Activated CD4-positive, alpha-beta T cell treated with anti-CD3 and anti-CD28 coated beads, Interleukin-2, amount 50 U/mL, for 16 hours (primary cell): ENCODE results near the gene ISG15.
"Not testable (repeated sequence)": the region's sequence is repeated elsewhere in the genome, so short reads cannot be mapped to it uniquely, and the experiment has no call there.

Source experiments
- DNase-seq: peaks from one replicate; pipeline ENCODE4 v3.0.0-alpha.2; 2020

Gene ISG15

GRCh38 chr1:1013922-1014648 is 788 bp downstream of the ISG15 start:
- no peak for DNase-seq

- no peak for DNase-seq
Measured at GRCh38 chr1:1014799-1015681, 1.7 kb downstream of the ISG15 start.

- not testable (repeated sequence) for DNase-seq
Measured at GRCh38 chr1:1017397-1018320, 4.4 kb downstream of the ISG15 start.

DNA sequence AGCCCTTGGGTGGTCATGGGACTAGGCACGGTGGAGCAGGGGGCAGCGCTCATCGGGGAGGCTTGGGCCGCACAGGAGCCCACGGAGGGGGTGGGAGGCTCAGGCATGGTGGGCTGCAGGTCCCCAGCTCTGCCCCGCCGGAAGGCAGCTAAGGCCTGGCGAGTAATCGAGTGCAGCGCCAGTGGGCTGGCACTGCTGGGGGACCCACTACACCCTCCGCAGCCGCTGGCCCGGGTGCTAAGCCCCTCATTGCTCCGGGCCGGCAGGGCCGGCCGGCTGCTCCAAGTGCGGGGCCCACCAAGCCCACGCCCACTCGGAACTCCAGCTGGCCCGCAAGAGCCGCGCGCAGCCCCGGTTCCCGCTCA is 5.0 kb downstream of the ISG15 start:
- DNase-seq = not testable (repeated sequence)

- DNase-seq = peak; percentile 78
Measured at GRCh38 chr1:1019122-1019999, 6.1 kb downstream of the ISG15 start.

- no peak for DNase-seq
Measured at GRCh38 chr1:1020000-1020404, 6.7 kb downstream of the ISG15 start, which contains the start of gene AGRN. Gene AGRN (plus strand): TSS chr1:1020120. CDS start chr1:1020173, 53 bp downstream.

DNA sequence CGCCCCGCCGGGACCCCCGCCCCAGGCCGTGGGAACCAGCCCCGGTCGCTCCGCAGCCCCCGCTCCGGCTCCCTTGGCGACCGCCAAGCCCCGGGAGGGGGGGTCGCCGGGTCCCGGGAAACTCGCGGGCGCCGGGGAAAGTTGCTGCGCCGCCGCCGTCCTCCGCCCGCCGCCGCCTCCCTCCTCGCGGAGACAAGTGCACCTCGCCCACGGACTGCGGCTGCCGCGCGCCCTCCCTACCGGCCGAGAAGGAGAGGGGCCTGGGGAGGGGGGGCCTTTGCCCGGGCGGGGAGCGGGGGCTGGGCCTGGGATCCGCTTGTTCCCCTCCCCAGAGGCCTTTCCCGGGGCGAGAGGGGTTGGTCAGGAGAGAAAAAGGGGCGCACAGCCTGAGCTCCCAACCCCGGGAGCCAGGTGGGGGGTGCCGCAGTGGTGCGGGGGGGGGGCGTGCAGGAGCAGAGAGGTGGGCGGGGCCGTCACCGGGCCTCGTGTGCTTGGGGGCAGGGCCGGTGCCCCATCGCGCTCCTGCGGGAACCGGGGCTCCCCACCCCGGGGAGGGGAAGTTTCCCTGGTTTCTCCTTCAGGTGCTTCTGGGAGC is 7.2 kb downstream of the ISG15 start:
- no peak for DNase-seq

DNA sequence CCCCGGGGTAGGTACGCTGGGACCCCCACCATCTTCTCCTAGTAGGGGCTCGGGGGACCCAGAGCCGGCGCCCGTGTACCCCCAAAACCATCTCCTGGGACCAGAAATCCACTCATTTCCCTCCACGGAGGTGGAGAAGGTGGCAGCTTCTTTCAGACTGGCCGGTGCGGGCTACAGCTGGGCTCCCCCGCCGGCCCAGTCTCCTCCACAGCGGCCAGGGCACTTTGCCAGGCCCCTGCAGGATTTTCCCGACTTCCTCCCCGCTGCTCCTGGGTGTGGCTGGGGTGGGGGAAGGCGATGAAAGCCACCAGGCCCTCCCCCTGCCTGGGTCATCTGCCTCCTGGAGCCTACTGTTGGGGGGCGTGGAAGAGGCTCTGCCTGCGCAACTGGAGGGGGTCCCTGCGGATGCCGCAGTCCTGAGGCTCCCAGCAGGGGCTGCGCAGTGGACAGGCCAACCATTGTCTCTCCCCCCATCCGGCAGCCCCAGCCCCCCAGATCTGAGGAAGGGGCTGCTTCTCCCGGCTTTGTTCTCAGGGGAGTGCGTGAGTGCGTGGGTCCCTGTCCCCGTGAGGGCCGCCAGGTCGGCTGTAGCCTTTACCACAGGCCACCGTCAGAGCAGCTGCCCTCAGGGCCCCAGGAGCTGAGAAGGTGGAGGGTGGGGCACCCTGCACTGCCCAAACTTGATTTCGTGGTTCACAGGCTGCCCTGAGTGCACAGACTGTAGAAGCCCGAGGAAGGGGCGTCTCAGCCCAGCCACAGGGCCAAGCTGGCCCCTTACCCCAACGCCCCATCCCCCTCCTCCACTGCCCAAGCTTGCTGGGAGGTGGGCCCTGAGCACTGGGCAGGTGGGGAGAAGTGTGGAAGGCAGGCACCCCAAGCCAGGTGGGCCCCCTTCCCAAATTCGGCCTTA is 8.0 kb downstream of the ISG15 start:
- DNase-seq = no peak

DNA sequence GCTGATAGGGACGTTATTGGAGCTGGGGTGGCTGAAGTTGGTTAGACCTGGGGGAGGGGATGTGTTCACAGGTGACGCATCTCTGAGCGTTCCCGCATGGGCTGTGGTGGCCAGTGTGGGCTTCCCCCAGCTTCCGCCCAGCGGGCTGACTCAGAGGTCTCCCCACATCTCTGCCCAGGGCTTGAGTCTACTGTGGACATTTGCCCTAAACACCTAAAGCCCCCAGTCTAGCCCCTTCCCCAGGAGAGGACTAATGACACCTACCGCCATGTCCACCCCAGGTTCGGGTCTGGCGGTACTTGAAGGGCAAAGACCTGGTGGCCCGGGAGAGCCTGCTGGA is 8.6 kb downstream of the ISG15 start:
- DNase-seq = no peak

GRCh38 chr1:1022302-1023009 is 9.2 kb downstream of the ISG15 start:
- no peak for DNase-seq

- DNase-seq = no peak
Measured at GRCh38 chr1:1023700-1024099, 10.4 kb downstream of the ISG15 start.

GRCh38 chr1:1024149-1024770 is 11.0 kb downstream of the ISG15 start:
- DNase-seq = no peak

DNA sequence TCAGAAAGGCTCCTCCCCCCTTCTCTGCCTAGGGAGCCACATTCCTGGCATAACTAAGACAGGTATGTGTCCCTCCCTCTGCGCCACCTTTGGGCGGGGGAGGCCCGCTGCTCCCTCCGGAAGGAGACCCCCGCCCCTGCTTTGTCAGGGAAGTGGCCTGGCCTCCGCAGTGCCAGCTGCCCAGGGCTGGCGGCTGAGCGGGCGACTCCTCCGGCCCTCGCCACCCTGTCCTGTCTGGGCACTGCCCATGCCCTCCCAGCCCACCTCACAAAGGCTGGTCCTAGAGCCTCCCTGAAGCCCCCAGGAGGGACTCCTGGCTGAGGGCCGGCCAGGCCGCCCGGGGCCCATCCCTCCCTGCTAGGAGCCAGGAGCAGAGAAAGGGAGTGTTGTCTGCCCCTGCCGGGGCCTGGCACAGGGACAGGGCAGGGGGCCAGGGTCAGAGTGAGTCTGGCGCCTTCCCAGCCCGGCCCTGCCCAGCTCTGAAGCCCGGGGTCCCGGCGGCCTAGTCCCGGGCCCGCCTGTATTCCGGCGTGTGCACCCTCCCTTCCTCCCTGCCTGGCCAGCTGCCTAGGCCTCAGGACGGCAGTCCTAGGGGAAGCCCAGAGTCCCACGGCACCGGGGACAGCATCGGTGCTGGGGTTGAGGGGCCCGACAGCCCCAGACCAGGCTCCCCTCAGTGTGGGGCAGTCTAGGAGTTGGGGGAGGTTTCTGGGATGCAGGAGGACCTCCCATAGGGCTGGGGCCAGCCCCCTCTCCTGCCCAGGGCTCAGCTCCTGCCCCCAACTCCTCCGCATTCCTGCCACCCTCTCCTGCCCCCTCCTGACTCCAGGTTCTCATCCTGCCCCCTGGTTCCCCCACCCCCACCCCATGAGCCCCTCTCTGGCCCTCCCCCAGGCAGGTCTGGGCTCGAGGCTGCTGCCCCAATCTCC is 11.7 kb downstream of the ISG15 start:
- DNase-seq = no peak

- no peak for DNase-seq
Measured at GRCh38 chr1:1025730-1026129, 12.4 kb downstream of the ISG15 start.

GRCh38 chr1:1026599-1027413 is 13.5 kb downstream of the ISG15 start:
- no peak for DNase-seq

GRCh38 chr1:1027791-1028190 is 14.5 kb downstream of the ISG15 start:
- no peak for DNase-seq
